Endothelial cell of umbilical vein (primary cell): ENCODE data around the gene MYRFL. TPM values are rescaled to one million over a fixed set of nuclear protein-coding genes. Genes with fewer than 3 reads are reported as not detected.

ENCODE experiments used
- BruUV-seq: library from RNA; stranded (reverse); fragments of 400-500 nt; replicated peaks from 2 replicates; lab custom pipeline; 2021; lab: Mats Ljungman, UMichigan
- CTCF ChIA-PET: fragments of 300-600, 350-600 bp; sonication (Branson Sonifier 250); formaldehyde crosslinking; loops from one replicate; lab custom pipeline; 2021; ENCODE audit warnings: antibody characterized with exemption, inconsistent platforms; lab: Charles Lee
- POLR2A ChIA-PET: fragments of 300-600, 350-600 bp; sonication (Branson Sonifier 250); formaldehyde crosslinking; loops from one replicate; lab custom pipeline; 2021; ENCODE audit warnings: antibody characterized with exemption, inconsistent platforms; lab: Charles Lee
- DNase-seq: peaks from one replicate; pipeline ENCODE4 v3.0.0-alpha.2; 2011; ENCODE audit warnings: low read depth, low spot score
- FAIRE-seq: peaks from 2 replicates; lab custom pipeline; 2011; peaks lifted over from hg19 to GRCh38; lab: Jason Lieb, UNC
- H2AFZ ChIP-seq: 2 replicates; pipeline ENCODE4 v1.6.0; 2012; ENCODE audit warnings: low read depth, low read length, control low read depth, inconsistent platforms
- H3K27ac ChIP-seq: 2 replicates; pipeline ENCODE4 v1.5.1; 2011; ENCODE audit warnings: low read depth, mild to moderate bottlenecking, control low read depth, low read length, moderate library complexity; ENCODE audit not compliant: insufficient read depth
- H3K27me3 ChIP-seq, 2 experiments: 2 replicates each; pipeline versions ENCODE4 v1.6.0 to v1.6.1; 2011; ENCODE audit warnings: low read length in 2 of 2, mixed read lengths in 1 of 2; ENCODE audit not compliant: control insufficient read depth in 2 of 2, insufficient read depth in 2 of 2
- H3K36me3 ChIP-seq, 2 experiments: 2 replicates in 1 of 2; 3 replicates in 1 of 2; pipeline ENCODE4 v1.5.1; 2011; ENCODE audit warnings: low read length in 2 of 2, mild to moderate bottlenecking in 1 of 2, moderate library complexity in 1 of 2; ENCODE audit not compliant: control insufficient read depth in 2 of 2, insufficient read depth in 2 of 2; ENCODE audit errors: extremely low read depth in 1 of 2
- H3K4me1 ChIP-seq: 3 replicates; pipeline ENCODE4 v1.5.1; 2011; ENCODE audit warnings: mild to moderate bottlenecking, low read length; ENCODE audit not compliant: control insufficient read depth, insufficient read depth; ENCODE audit errors: extremely low read depth
- H3K4me2 ChIP-seq: 2 replicates; pipeline ENCODE4 v1.6.1; 2011; ENCODE audit warnings: low read length, control low read depth, mixed read lengths; ENCODE audit not compliant: insufficient read depth
- H3K4me3 ChIP-seq, 3 experiments: fragments of 200-600 bp in 1 of 3; sonication (generic), shearing (Covaris generic) in 1 of 3; replicated peaks in 1 of 3; 2 replicates each; pipeline ENCODE4 v1.5.1; 2011 to 2016; ENCODE audit warnings: control low read depth in 3 of 3, low read length in 3 of 3, mild to moderate bottlenecking in 2 of 3, inconsistent platforms in 1 of 3, low read depth in 1 of 3, moderate library complexity in 1 of 3; ENCODE audit not compliant: insufficient read depth in 1 of 3
- H3K79me2 ChIP-seq: 2 replicates; pipeline ENCODE4 v1.6.0; 2012; ENCODE audit warnings: low read length, inconsistent platforms; ENCODE audit not compliant: control insufficient read depth, insufficient read depth
- H3K9ac ChIP-seq: replicated peaks from 2 replicates; pipeline ENCODE3; 2011; ENCODE audit warnings: low read length, control low read depth; ENCODE audit not compliant: insufficient read depth; ENCODE audit errors: extremely low read depth
- H3K9me1 ChIP-seq: replicated peaks from 3 replicates; pipeline ENCODE4 v1.6.0; 2011; ENCODE audit warnings: mild to moderate bottlenecking, low read length; ENCODE audit not compliant: control insufficient read depth, insufficient read depth; ENCODE audit errors: extremely low read depth
- H3K9me3 ChIP-seq: replicated peaks from 2 replicates; pipeline ENCODE4 v1.5.1; 2012; ENCODE audit warnings: low read length, inconsistent platforms; ENCODE audit not compliant: control insufficient read depth, insufficient read depth
- H4K20me1 ChIP-seq: replicated peaks from 2 replicates; pipeline ENCODE3; 2011; ENCODE audit warnings: mild to moderate bottlenecking, low read length; ENCODE audit not compliant: control insufficient read depth, insufficient read depth; ENCODE audit errors: extremely low read depth
- EZH2 ChIP-seq: IDR thresholded peaks from 2 replicates; pipeline ENCODE4 v1.6.1; 2012; ENCODE audit warnings: borderline replicate concordance, low read depth, mild to moderate bottlenecking, moderate library complexity, low read length, inconsistent platforms; ENCODE audit not compliant: severe bottlenecking
- FOS ChIP-seq: IDR thresholded peaks from 2 replicates; pipeline ENCODE4 v1.6.1; 2011; ENCODE audit warnings: mild to moderate bottlenecking, low read length, moderate library complexity, borderline replicate concordance; ENCODE audit not compliant: insufficient read depth
- GATA2 ChIP-seq: IDR thresholded peaks from 2 replicates; pipeline ENCODE4 v1.7.0; 2011; ENCODE audit warnings: low read depth, mild to moderate bottlenecking, moderate library complexity, mixed read lengths, low read length; ENCODE audit not compliant: insufficient read length, insufficient read depth
- MAX ChIP-seq: IDR thresholded peaks from 2 replicates; pipeline ENCODE4 v1.6.1; 2011; ENCODE audit not compliant: insufficient read depth, insufficient read length
- POLR2A ChIP-seq: IDR thresholded peaks from 2 replicates; pipeline ENCODE4 v1.6.1; 2012; ENCODE audit warnings: low read depth, mild to moderate bottlenecking, control low read depth, low read length
- POLR2AphosphoS5 ChIP-seq: IDR thresholded peaks from 2 replicates; pipeline ENCODE4 v1.6.1; 2012; ENCODE audit warnings: low read depth, mild to moderate bottlenecking, control low read depth, low read length, moderate library complexity; ENCODE audit not compliant: insufficient read depth
- dilution Hi-C: fragments of 300-500 bp; cut with MboI; formaldehyde crosslinking; loops from one replicate; pipeline ENCODE4 v1.15.0; 2019; ENCODE audit warnings: low sequenced_read_pairs; ENCODE audit not compliant: extremely low pct_ligation_motif_present
- intact Hi-C: fragments of 100-400 bp; cut with micrococcal nuclease; formaldehyde crosslinking; loops from one replicate; pipeline ENCODE4 v1.10.0; 2022
- polyA plus RNA-seq, 4 experiments: library from polyadenylated mRNA; depleted of rRNA in 3 of 4; stranded (reverse) in 3 of 4; unstranded in 1 of 4; fragments of >200 nt; gene quantifications; 2 replicates each; pipeline versions ENCODE4 v1.2.1 to v1.2.3, GENCODE V29; 2011 to 2012; ENCODE audit warnings: missing spikeins in 1 of 4
- total RNA-seq: library from RNA; stranded (reverse); gene quantifications from 2 replicates; pipeline ENCODE4 v1.2.3, GENCODE V29; 2021

MYRFL gene
- total and polyA plus RNA-seq, 2 donors (not counting 3 experiments of a cell fraction or from before 2014, with no cell fraction given) = not detected

GRCh38 chr12:69901221-69901905 lies 76.3 kb downstream of the MYRFL start:
- TF ChIP-seq FOS (peak; percentile 9), POLR2A (no peak)
- no peaks in the 10 kb centered on the region for H3K9me1 ChIP-seq
- peak overlapping the region; percentile 70 for H3K4me2 ChIP-seq
- H3K9ac ChIP-seq = no peak overlapping the region
- H3K27ac ChIP-seq = peak overlapping the region; percentile 35
- no peak overlapping the region for H3K4me3 ChIP-seq
- H2AFZ ChIP-seq = no peak overlapping the region
- FAIRE-seq (peak; percentile 59), DNase-seq (peak; percentile 67)
- no peaks in the 10 kb centered on the region for H3K9me3 ChIP-seq
- CTCF ChIA-PET = interaction anchor here (0.8 to 2.8 kb wide), 42 partner anchors 8 to 832 kb away, joined by 3 to 41 read pairs (median 4); no protein-coding TSS in a partner anchor
- dilution Hi-C loops (no loop called here), intact Hi-C loops (loop anchor here (2.0 to 5.0 kb wide), 4 partner anchors 86 to 613 kb away; partner anchors contain the start of gene KCNMB4)
- no TSS peak for BruUV-seq
- peaks cover 12% of the 10 kb centered on the region for H3K4me1 ChIP-seq
- no peaks in the 10 kb centered on the region for H3K79me2 ChIP-seq
- H3K36me3 ChIP-seq = no peaks in the 10 kb centered on the region
- H4K20me1 ChIP-seq = no peaks in the 10 kb centered on the region
- POLR2A ChIA-PET = no interaction called here
- H3K27me3 ChIP-seq = no peaks in the 10 kb centered on the region

- TF ChIP-seq POLR2AphosphoS5 (no peak), EZH2 (no peak), FOS (no peak), GATA2 (no peak), MAX (no peak)
- H3K27ac ChIP-seq = no peak overlapping the region
- H3K27me3 ChIP-seq = no peaks in the 10 kb centered on the region
- intact Hi-C loops = loop anchor here (5.0 kb wide), 1 partner anchor 84 kb away; no protein-coding TSS in a partner anchor
- peaks cover 24% of the 10 kb centered on the region for H3K4me1 ChIP-seq
- no peaks in the 10 kb centered on the region for H3K36me3 ChIP-seq
- no peak overlapping the region for H3K4me3 ChIP-seq
- H4K20me1 ChIP-seq = no peaks in the 10 kb centered on the region
- H3K9me3 ChIP-seq = no peaks in the 10 kb centered on the region
- FAIRE-seq (no peak), DNase-seq (no peak)
- H3K79me2 ChIP-seq = no peaks in the 10 kb centered on the region
- no TSS peak for BruUV-seq
- CTCF ChIA-PET = interaction anchor here (1.1 kb wide), 1 partner anchor 830 kb away, joined by 3 read pairs; no protein-coding TSS in a partner anchor
- dilution Hi-C loops = no loop called here
- H3K9ac ChIP-seq = no peak overlapping the region
- H3K4me2 ChIP-seq = no peak overlapping the region
- POLR2A ChIA-PET = no interaction called here
- no peaks in the 10 kb centered on the region for H3K9me1 ChIP-seq
- H2AFZ ChIP-seq = no peak overlapping the region
Measured at GRCh38 chr12:69903548-69903947, 78.5 kb downstream of the MYRFL start.
